ENCODE measurements around the gene ADPRHL1.

ADPRHL1 gene

DNA sequence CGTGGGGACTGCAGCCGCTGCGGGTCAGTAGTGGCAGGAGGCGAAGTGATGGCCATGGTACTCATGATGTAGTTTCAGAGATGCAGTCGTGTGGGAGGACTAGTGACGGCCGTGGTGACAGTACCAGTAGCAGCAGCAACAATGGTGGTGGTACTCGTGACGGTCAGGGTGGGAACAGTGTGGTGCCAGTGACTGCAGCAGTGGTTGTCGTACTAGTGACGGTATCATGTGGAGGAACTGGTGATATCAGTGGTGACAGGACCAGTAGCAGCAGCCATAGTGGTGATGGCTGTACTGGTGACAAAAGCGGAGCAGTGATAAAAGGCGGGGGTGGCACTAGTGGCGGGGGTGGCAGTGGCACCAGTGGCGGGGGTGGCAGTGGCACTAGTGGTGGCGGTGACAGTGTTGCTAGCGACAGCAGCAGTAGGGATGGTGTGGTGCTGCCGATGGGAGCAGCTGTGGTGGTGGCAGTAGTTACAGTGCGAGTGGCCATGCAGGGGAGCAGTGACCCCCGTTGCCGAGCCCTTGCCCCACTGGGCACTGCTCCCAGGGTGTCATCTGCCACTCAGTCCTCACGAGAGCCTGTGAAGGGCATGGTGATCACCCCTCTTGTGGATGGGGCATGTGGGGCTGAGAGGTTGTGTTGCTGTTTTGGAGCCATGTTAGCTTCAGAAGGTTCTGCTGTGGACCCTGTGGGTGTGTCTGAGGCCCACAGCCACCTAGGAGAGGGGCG, 22.7 kb downstream of the ADPRHL1 start:
- DNase-seq, result no peak

GRCh38 chr13:113429608-113429985, 23.7 kb downstream of the ADPRHL1 start:
- no peak for DNase-seq

DNA sequence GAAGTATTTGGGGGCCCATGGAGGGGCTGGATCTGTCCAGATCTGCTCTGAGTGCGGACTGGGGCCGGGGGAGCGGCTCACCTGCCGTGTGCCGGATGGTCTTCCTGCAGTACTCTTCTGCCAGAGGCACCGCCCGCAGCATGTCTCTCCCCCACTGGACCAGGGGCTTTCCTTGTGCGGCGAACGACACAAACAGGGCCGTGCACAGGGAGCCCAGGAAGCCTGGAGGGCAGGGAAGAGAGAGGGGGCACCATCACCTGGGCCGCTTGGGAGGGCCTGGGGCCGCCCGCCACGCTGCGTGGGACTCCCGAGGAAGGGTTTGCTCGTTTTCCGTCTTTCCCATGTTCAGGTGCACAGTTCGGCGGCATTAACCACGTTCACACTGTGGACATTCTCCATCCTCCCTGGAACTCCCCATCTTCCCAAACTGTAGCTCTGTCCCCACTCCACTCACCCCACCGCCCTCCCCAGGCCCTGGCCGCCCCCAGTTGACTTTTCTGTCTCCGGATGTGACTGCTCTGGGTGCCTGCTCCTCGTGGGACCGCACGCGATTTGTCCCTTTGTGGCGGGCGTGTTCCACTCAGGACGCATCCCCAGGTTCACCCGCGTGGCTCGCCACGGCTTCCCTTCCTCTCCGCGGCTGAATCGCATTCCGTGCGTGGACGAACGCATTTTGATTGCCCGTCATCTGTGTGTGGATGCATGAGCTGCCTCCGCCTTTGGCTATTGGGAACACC, 24.2 kb downstream of the ADPRHL1 start:
- DNase-seq, result no peak

GRCh38 chr13:113428469-113428865, 24.8 kb downstream of the ADPRHL1 start:
- DNase-seq, result no peak

DNA sequence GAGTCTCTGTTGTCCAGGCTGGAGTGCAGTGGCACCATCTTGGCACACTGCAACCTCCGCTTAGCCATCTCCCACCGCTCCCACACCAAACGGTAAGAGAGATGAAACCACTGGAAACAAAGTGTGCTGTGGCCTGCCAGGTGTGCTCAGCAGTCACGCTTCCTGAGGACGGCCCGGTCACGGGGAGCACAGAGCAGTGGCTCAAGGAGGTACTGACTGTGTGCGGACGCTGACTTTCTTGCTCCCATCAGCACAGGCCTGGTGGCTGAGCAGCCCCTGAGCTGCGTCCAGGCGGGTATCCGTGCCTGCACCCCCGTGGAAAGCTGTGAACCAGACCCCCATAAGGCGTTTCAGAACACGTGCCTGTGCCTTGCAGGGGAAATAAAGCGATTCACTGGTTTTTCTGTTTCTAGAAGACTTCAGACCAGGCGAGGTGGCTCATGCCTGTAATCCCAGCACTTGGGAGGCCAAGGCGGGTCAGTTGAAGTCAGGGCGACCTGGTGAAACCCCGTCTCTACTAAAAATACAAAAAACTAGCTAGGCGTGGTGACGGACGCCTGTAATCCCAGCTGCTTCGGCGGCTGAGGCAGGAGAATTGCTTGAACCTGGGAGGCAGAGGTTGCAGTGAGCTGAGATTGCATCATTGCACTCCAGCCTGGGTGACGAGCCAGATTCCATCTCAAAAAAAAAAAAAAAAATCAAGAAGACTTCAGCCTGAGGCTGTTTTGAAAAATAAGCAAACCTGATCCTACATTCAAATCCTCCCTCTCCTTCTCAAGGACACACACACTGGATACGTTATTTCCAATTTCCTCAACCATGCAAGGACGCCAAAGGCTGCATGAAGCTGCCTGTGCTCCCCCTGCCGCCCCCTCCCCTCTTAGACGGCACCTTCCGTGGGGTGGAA, 25.5 kb downstream of the ADPRHL1 start:
- peak; percentile 9 for DNase-seq

GRCh38 chr13:113426591-113426986, 26.7 kb downstream of the ADPRHL1 start:
- DNase-seq, result no peak

DNA sequence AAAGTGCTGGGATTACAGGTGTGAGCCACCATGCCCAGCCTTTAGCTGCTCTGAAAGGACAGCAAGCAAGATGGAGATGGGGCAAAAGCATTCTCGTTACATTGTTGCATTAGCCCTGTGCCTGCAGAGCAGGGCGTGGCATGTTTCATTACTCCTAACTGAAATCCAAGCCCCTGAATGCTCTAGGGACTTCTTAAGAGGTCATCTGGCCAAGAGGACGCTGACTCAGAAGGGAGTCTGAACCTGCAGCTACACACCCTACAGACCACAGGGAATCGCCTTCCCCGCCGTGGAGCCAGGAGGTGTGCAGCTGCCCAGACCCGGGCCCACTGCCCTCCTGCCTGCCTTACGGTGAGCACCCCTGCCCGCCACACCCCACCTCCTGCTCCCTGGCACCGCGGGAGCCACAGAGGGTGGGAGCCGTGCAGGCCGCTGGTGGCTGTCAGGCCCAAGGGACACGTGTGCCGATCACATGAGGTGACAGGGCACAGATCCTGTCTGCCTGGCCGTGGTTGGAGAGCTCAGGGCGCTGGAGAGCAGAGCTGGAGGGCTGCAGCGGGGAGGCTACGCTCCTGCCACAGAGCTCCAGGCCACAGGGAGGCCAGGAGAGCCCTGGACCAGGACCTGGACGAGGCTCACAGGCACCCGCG, 27.2 kb downstream of the ADPRHL1 start:
- no peak for DNase-seq

DNA sequence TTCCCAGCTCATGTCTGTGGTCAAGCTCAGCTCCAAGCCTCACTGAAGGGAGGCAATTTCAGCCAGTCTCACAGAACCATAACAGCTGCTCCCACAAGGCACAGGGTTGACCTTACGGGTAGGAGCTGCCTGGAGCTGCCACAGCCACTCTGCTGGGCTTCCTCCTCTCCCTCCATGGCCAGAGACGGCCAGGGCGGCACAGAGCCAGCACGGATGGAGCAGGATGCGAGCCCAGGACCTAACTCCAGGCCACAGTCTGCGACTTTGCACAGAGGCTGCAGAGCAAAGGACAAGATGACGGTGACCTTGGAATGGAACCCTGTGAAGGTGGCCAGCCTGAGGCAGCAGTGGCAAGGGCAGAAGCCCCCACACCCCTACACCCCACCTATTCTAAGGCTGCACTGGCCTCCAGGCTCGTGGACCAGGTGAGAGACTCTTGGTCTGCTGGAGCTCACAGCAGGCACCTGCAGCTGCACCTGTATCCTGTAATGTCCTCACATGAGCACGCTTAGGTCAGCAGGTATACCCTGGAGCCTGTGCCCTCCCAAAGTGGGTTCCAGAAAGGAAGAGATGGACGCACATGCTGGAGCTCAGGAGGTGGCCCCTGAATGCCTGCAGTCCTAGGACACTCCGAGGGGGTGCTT, 29.6 kb downstream of the ADPRHL1 start:
- no peak for DNase-seq

GRCh38 chr13:113422807-113423519, 30.3 kb downstream of the ADPRHL1 start:
- no peak for DNase-seq

- DNase-seq, result peak; percentile 42
These were observed 31.5 kb downstream of the ADPRHL1 start for GRCh38 chr13:113421673-113422270.

DNA sequence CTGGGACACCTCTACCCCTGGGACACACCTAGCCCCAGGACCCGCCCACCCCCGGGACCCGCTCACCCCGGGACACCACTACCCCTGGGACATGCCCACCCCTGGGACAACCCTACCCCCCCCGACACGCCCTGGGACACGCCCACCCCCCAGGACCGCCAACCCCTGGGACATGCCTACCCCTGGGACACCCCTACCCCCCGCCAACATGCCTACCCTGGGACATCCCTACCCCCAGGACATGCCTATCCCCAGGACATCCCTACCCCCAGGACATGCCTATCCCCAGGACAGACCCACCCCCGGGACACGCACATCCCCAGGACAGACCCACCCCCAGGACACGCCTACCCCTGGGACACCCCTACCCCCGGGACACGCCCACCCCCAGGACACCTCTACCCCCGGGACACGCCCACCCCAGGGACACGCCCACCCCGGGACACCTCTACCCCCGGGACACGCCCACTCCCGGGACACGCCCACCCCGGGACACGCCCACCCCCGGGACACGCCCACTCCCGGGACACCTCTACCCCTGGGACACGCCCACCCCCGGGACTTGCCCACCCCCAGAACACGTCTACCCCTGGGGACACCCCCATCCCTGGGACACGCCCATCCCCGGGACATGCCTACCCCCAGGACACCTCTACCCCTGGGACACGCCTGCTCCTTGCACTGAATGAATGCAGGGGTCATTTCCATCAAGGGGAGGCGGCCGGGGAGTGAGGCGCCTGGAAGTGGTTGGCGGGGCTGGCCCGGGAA, 32.3 kb downstream of the ADPRHL1 start:
- no peak for DNase-seq

DNA sequence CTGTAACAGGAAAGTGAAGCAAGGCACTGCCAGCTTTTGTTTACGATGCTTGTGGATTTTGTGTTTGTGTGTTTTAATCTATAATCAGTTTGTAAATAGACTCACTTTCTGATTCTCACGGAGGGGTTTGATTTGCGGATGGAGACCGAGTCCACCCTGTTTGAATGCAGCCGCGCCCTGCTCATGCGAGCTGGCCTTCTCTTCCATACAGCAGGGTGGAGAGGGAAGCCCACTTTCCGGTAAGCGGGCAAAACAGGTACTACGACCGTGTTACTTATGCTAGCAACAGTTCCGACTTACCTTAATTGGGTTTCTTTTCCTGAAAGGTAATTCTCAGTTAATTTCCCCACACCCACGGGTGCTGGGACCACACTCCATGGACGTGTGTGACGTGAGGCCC, 33.1 kb downstream of the ADPRHL1 start:
- DNase-seq, result no peak

DNA sequence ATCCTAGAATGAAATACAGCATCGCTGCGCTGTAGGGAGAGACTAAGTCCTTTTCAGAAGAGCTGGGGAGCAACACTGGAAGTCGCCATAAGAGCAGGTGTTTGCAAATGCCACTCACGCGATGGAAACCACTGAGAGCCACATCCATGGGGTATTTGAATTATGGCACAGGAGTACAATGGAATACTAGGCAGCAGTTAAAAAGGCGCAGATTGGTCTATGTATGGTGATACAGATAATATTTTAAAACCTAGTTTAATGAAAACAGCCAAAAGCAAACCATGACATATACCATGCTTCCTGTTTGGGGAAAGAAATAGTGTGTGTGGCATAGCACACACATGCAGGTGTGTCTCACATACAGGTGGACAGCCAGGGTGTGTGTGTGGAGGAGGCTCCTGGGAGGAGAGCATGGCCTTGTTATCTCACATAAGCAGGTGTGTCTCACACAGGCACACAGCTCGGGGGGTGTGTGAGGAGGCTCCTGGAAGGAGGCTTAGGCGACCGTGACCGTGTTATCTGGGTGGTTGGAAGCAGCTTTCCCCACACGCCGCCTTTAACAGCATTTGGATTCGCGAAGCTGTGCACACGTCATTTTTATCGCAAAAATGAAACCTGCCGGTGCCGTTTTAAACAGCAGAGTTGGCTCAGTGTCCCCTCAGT, 33.6 kb downstream of the ADPRHL1 start:
- DNase-seq, result no peak

GRCh38 chr13:113418722-113419049, 34.6 kb downstream of the ADPRHL1 start:
- DNase-seq, result no peak

GRCh38 chr13:113417836-113418721, 35.2 kb downstream of the ADPRHL1 start:
- no peak for DNase-seq

- DNase-seq, result no peak
These were observed 36.1 kb downstream of the ADPRHL1 start for GRCh38 chr13:113417008-113417751.

GRCh38 chr13:113415825-113416224, 37.5 kb downstream of the ADPRHL1 start:
- DNase-seq, result no peak

DNA sequence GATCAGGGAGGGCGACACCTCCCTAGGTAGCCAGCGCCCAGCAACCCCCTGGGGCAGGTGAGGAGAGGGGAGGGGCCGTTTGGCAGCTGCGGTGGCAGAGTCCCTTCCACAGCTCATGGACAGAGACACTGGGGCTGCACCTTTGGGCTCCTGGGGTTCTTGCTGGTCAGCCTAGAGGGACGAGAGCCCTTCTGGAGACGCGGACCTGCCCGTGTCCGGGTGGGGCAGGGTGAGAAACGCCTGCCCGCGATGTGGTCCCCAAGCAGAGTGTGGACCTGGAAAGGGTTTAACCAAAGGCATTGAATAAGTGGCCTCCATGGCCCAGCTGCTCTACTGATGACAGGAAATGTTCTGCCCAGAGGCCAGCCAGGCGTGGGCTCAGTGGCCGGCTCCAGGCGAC, 38.3 kb downstream of the ADPRHL1 start:
- DNase-seq, result no peak

Measured in fibroblast of skin of right quadriceps (primary cell).